GM20431 (cell line): ENCODE results near the gene SLC9A9.
"Not testable (repeated sequence)": the region's sequence is repeated elsewhere in the genome, so short reads cannot be mapped to it uniquely, and the experiment has no call there.

Source experiments
- in situ Hi-C: fragments of 300-500 bp; cut with MseI, MboI; formaldehyde crosslinking; loops from one replicate; pipeline ENCODE4 v1.15.0; 2020; ENCODE audit warnings: low sequenced_read_pairs; ENCODE audit not compliant: unreplicated experiment

The SLC9A9 gene

GRCh38 chr3:143712522-143712921 lies 135.7 kb downstream of the SLC9A9 start:
- in situ Hi-C loops: no loop called here

GRCh38 chr3:143707848-143708247 lies 140.4 kb downstream of the SLC9A9 start:
- in situ Hi-C loops: no loop called here

DNA sequence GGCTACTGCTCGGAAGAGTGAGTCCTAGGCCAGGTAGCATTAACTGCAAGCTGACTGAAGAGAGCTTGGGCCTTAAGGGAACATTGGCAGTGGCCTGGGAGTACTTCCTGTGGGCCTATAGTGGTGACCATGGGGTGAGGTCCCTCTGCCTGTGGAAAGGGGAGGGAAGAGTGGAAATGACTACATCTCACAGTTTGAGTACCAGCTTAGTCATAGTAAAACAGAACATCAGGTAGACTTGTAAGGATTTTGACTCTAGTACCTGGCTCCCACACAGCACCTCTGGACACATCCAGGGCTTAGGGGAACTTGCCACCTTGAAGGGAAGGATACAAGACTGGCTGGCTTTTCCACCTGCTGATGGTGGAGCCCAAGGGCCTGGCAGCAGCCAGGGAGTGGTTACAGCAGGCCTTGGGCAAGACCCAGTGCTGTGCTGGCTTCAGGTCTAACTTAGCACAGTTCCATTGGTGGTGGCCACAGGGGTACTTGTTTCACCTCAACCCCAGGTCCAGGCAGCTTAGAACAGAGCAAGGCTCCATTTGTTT lies 147.8 kb downstream of the SLC9A9 start:
- in situ Hi-C loops: no loop called here

DNA sequence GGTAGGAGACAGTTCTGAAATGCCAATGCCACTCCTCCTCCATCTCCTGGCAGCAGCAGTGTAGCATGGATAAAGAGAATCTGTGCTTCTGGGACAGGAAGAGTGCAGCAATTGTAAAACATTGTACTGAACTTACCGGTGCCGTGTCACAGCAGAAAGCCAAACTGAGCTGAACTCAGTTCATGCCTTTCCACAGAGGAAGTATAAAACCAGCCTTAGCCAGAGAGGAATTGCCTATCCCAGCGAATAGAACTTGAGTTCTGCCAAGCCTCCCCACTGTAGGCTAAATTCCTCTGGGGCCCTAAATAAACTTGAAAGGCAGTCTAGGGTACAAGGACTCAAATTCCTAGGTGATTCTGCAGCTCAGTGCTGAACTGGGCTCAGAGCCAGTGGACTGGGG lies 148.8 kb downstream of the SLC9A9 start:
- in situ Hi-C loops: no loop called here

DNA sequence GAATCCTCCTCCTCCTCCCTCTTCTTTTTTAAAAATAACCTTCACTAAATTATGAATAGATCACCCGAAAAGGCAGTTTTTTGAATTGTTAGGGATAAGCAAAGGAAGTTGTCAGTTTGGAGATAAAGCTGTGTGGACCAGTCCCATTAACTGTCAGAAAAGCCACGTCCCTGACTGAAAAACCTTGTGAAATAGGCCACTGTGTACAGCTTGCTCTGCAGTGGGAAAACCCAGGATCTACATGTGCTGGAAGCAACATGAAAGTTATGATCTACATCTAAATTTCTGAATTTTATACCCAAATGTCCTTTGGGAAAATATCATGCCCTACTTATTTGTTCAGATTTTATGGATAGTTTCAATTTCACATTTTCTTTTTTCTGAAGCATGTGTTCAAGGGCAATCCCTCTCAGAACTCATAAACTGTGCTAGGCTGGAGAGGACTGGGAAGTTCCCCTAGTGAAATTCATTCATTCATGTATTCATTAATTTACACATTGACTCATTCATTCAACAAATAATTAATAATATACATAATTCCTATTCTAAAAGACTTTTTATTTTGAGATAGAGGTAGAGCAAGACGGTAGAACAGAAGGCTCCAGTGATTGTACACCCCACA lies 149.5 kb downstream of the SLC9A9 start:
- in situ Hi-C loops: no loop called here

DNA sequence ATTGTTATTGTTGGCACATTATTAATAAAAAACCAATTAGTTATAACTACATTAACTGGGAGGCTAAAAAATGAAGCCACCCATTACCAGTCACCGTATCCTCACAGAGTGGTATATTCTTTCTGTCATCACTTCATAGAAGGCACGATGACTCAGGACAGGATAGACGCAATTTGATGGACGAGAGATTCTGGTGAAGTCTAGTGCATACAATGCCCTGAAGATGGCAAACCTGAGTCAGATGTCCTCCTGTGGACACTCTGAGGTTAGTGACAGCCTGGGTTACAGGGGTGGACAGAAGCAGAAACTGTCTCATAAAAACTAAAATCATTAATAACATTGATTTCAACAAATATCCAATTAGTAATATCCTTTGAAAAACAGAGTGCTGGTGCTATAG lies 150.3 kb downstream of the SLC9A9 start:
- in situ Hi-C loops: no loop called here

DNA sequence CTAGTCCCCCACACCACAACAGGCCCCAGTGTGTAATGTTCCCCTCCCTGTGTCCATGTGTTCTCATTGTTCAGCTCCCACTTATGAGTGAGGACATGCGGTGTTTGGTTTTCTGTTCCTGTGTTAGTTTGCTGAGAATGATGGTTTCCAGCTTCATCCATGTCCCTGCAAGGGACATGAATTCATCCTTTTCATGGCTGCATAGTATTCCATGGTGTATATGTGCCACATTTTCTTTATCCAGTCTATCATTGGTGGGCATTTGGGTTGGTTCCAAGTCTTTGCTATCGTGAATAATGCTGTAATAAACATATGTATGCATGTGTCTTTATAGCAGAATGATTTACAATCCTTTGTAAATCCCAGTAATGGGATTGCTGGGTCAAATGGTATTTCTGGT lies 152.9 kb downstream of the SLC9A9 start:
- in situ Hi-C loops: not testable (repeated sequence)

DNA sequence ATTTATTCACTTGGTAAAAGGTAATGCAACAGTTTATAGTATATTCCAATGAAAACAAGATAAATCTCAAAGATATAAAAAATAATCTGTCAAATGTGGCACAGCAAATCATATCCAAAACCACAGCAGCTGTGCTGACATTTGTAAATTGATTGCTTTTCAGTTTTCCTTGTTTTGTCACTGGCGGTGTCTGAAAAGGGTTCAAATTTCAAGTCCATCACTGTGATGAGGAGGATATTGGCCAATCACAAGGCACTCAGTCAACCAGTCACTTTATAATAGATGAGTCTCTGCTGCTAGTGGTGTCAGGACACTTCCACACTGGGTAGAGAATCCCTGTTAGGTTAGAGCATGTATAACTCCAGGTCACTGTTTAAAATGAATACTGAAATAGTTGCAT lies 154.8 kb downstream of the SLC9A9 start:
- in situ Hi-C loops: no loop called here

GRCh38 chr3:143686638-143687197 lies 161.6 kb downstream of the SLC9A9 start:
- in situ Hi-C loops: no loop called here

DNA sequence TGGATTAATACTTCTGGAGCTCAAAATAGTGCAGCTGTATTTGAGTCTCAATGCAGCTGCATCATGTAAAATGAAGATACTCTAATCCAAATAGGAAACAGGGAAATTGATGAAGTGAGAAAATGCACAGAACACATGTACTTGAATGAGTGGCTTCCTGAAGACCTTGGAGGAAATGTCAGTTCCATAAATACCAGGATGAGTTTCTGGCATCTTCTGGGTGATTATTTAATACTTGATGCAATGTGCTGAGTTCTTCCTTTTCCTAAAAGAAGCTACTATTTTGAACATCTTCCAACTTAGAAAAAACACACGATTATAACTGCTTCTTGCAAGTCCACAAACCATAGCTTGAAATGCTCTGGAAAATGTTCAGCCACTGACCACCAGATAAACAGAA lies 162.8 kb downstream of the SLC9A9 start:
- in situ Hi-C loops: no loop called here

- in situ Hi-C loops: no loop called here
Observed at GRCh38 chr3:143677430-143677829, 170.8 kb downstream of the SLC9A9 start.

GRCh38 chr3:143676747-143677146 lies 171.5 kb downstream of the SLC9A9 start:
- in situ Hi-C loops: no loop called here

DNA sequence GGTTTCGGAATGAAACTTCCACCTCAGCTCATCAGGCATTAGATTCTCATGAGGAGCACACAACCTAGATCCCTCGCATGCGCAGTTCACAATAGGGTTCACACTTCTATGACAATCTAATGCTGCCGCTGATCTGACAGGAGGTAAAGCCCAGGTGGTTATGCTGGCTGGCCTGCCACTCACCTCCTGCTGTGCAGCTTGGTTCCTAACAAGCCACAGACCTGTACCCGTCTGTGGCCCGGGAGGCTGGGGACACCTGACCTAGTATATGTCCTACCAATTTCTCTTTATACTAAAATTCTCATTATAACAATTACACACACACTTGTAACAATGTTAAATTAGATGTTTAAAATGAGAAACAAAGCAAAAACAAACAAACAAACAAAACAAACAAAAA lies 172.2 kb downstream of the SLC9A9 start:
- in situ Hi-C loops: no loop called here

DNA sequence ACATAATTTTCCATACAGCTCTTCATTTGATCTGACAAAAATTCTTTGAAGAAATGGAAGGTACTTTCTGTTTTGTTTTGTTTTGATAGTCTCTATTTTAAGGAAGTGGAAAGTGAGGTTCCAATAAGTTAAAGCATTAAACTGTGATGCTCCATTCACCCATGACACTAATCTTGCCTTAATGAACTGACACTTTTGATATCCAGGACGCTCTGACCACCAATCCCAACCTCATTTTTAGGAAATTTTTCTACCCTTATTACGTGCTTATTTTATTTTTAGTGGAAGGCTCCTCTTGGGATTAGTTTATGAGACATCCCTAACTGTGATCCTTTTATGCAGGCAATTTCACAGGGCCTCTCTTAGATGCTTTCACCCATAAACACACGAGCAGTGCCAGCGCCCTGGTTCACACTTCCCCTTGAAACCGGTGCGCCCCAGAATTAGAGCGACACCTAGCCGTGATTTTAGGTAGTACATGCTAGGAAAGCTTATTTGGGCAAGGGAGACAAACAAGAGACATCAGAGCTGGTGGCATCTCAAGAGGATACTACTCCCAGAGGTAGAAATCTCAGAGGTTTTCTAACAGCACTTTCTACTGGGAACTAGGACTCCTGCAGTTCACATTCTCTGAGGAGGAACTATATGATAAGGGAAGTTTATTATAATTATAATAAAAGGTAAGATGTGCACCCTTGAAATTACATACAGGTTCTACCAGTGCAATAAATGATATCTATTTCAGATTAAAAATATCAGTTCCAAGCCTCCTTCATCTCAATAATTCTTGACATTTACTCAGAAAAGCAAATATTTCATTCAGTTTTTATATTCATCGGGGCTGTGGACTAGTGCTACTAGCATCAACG lies 173.9 kb downstream of the SLC9A9 start:
- in situ Hi-C loops: no loop called here

- in situ Hi-C loops: no loop called here
Observed at GRCh38 chr3:143672396-143673165, 175.7 kb downstream of the SLC9A9 start.

- in situ Hi-C loops: no loop called here
Observed at GRCh38 chr3:143671626-143672025, 176.6 kb downstream of the SLC9A9 start.

DNA sequence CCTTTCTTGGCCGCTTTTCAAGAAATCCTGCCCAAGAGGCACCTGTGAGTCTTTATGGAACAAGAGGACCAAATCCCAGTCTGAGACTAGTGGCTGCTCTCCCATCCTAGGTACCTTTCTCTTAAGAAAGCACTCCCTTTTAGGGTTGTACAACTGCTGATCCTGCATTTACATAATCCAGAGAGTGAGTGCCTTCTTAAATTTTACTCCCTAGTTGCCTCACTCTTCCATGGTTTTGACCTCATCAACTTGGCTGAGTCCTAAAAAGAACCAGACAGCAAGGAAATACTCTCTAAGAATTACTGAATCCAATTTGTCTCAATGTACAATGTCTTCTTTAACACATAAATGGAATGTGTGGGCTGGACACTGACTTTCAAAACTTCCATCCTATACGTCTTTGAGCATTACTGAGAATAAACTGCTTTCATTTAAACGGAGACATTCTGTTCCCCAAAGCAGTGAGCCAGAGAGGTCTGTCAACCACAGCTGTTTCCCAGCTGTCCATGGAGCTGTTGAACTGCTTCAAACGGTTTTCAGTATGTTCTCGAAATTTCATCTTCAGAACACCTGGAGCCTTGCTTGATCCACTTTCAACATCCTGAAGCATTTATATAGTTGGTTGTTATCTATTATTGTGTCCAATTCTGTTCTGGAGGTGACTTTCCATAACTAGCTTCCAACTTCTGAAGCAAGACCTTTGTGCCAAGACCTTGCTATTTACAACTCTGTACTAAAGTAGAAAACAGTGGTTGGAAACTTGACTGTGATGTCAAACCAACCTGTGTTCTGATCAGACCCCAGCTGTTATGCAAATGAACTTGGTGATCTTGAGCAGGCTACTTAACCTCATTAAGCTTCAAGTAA lies 179.1 kb downstream of the SLC9A9 start:
- in situ Hi-C loops: no loop called here

DNA sequence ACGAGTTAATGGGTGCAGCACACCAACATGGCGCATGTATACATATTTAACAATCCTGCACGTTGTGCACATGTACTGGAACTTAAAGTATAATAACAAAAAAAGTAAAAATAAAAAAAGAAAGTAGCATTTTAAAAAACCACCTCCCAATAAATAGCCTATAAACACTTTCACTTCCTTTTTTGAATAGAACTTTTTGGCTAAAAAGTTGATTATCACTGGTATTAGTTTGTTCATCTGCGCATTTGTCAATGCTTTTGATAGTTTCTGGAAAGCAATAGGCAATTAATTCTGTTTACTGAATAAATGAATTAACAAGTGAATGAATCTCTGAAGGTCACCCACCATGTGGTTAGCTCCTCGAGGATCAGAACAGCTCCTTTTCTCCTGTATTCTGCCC lies 179.9 kb downstream of the SLC9A9 start:
- in situ Hi-C loops: no loop called here

GRCh38 chr3:143661677-143662076 lies 186.6 kb downstream of the SLC9A9 start:
- in situ Hi-C loops: no loop called here
